ENCODE data around the gene MANEAL. TPM values are rescaled to one million over a fixed set of nuclear protein-coding genes. Genes with fewer than 3 reads are reported as not detected.

The MANEAL gene
- total RNA-seq, 1 experiment from 2014 or later, result 22.7 TPM

DNA sequence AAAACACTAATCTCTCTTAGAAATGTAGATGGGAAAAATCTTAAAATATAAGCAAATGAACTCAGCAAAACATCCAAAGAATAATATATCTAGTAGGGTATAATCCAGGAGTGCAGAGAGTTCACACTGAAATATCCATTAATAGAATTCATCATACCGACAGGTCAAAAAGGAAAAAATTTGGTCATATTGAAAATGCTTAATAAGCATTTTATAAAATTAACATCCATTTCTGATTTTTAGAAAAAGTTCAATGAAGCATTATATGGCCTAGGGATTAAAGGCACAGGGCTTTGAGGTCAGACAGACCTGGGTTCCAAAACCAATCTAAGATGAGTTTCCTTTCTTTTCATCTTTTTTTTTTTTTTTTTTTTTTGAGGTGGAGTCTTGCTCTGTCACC is 45.1 kb upstream of the MANEAL start:
- H4K5ac ChIP-seq (ENCODE audit: insufficient read length, low read depth, low read length), result no peak overlapping the region
- no peaks in the 10 kb centered on the region for H3K79me2 ChIP-seq (ENCODE audit: insufficient read depth, low read length)
- H3K27me3 ChIP-seq (ENCODE audit: insufficient read depth, low read length), result peaks cover 12% of the 10 kb centered on the region; the same call in 1 of the 2 replicates
- DNase-seq, result no peak
- H3K23me2 ChIP-seq (ENCODE audit: insufficient read length, low read depth, low read length, poor library complexity, severe bottlenecking), result no peaks in the 10 kb centered on the region
- H3T11ph ChIP-seq (ENCODE audit: low read length), result no peak overlapping the region
- no peak overlapping the region for H2BK12ac ChIP-seq (ENCODE audit: insufficient read length, low read depth, low read length)
- H3K18ac ChIP-seq (ENCODE audit: insufficient read length, low read depth, low read length), result no peak overlapping the region
- no peak overlapping the region for H4K8ac ChIP-seq (replicated peaks; ENCODE audit: insufficient read length, low read depth, low read length)
- H2BK5ac ChIP-seq (ENCODE audit: insufficient read length, low read length), result no peak overlapping the region
- TF ChIP-seq, protein P1, sequence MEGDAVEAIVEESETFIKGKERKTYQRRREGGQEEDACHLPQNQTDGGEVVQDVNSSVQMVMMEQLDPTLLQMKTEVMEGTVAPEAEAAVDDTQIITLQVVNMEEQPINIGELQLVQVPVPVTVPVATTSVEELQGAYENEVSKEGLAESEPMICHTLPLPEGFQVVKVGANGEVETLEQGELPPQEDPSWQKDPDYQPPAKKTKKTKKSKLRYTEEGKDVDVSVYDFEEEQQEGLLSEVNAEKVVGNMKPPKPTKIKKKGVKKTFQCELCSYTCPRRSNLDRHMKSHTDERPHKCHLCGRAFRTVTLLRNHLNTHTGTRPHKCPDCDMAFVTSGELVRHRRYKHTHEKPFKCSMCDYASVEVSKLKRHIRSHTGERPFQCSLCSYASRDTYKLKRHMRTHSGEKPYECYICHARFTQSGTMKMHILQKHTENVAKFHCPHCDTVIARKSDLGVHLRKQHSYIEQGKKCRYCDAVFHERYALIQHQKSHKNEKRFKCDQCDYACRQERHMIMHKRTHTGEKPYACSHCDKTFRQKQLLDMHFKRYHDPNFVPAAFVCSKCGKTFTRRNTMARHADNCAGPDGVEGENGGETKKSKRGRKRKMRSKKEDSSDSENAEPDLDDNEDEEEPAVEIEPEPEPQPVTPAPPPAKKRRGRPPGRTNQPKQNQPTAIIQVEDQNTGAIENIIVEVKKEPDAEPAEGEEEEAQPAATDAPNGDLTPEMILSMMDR (conservative IDR thresholded peaks at IDR 0.05), result no peak
- H3K23ac ChIP-seq (ENCODE audit: insufficient read length, low read depth, low read length), result no peak overlapping the region
- H2AFZ ChIP-seq (ENCODE audit: low read length), result no peak overlapping the region
- Mint-ChIP-seq H3K9me3 (no peaks in the 10 kb centered on the region; a peak in 2 of 5 replicates), H3K36me3 (ENCODE audit: insufficient read depth in 1 of 3, low read depth in 3 of 3) (peaks cover 0 to 1% (median 0%) of the 10 kb centered on the region in 3 experiments; a peak in 1 of 7 replicates), H3K4me3 (no peak overlapping the region), H3K27me3 (ENCODE audit: low read depth) (peaks cover 67% of the 10 kb centered on the region), H3K27ac (no peak overlapping the region), H3K4me1 (peaks cover 4 to 6% of the 10 kb centered on the region in 2 experiments; a peak in 2 of 4 replicates)
- H3K79me1 ChIP-seq (ENCODE audit: insufficient read depth, low read depth, low read length, poor library complexity, severe bottlenecking), result no peaks in the 10 kb centered on the region
- H3K14ac ChIP-seq (ENCODE audit: insufficient read depth, low read length), result no peak overlapping the region
- H2BK120ac ChIP-seq (ENCODE audit: low read depth, low read length, poor library complexity, severe bottlenecking), result no peak overlapping the region
- H4K20me1 ChIP-seq (ENCODE audit: control insufficient read depth, insufficient read depth, insufficient read length), result no peaks in the 10 kb centered on the region
- no peak overlapping the region for H2AK5ac ChIP-seq (ENCODE audit: insufficient read length, low read length)
- H3K9ac ChIP-seq (ENCODE audit: extremely low read depth, insufficient read length, low read length), result no peak overlapping the region
- no peaks in the 10 kb centered on the region; the same call in 1 of the 2 replicates for H3K4me1 ChIP-seq (ENCODE audit: insufficient read depth, low read length)
- H3K4me2 ChIP-seq (ENCODE audit: insufficient read depth, insufficient read length, low read length), result no peak overlapping the region
- WGBS (ENCODE audit: extremely low coverage, insufficient read length, low lambda C conversion rate), result no CpG with 5 or more reads among the region's 1 CpG
- no peak overlapping the region for H3K27ac ChIP-seq (ENCODE audit: insufficient read length, low read depth, low read length)
- H3K56ac ChIP-seq (ENCODE audit: insufficient read length, low read depth, low read length), result no peak overlapping the region
- no peak overlapping the region for H3K4ac ChIP-seq (ENCODE audit: low read depth, low read length)
- H2BK15ac ChIP-seq (ENCODE audit: low read depth, low read length), result no peak overlapping the region
- H2BK20ac ChIP-seq (ENCODE audit: low read depth, low read length, poor library complexity, severe bottlenecking), result no peak overlapping the region
- no peak overlapping the region for H4K91ac ChIP-seq (ENCODE audit: insufficient read length, low read depth, low read length)
- no peaks in the 10 kb centered on the region for H3K9me3 ChIP-seq (ENCODE audit: control insufficient read depth, low read depth, low read length)
